OCI-LY3 (cell line): ENCODE data around the gene KRT81.
"Not testable (repeated sequence)": the region's sequence is repeated elsewhere in the genome, so short reads cannot be mapped to it uniquely, and the experiment has no call there.

Experiments used
- H2AFZ ChIP-seq: fragments of 200-600, 300-600 bp; shearing (Covaris generic); 2 replicates; pipeline ENCODE4 v1.6.0; 2014; ENCODE audit warnings: antibody characterized with exemption, low read depth, low read length
- H3K27ac ChIP-seq: fragments of 200-600, 300-600 bp; sonication (generic); 2 replicates; pipeline ENCODE4 v1.5.1; 2014; ENCODE audit warnings: mild to moderate bottlenecking, low read length, moderate library complexity, mixed read lengths
- H3K27me3 ChIP-seq: fragments of 200-600, 300-600 bp; sonication (generic); 2 replicates; pipeline ENCODE4 v1.6.1; 2014; ENCODE audit warnings: low read depth, low read length, mixed read lengths
- H3K36me3 ChIP-seq: fragments of 200-600, 300-600 bp; sonication (generic); replicated peaks from 2 replicates; pipeline ENCODE3; 2014; ENCODE audit warnings: low read depth, low read length, mixed read lengths
- H3K4me1 ChIP-seq: fragments of 300-600, 200-600 bp; sonication (generic); 2 replicates; pipeline ENCODE4 v1.6.1; 2014; ENCODE audit warnings: low read length, mixed read lengths
- H3K4me2 ChIP-seq: fragments of 200-600, 300-600 bp; sonication (generic); 2 replicates; pipeline ENCODE4 v1.6.1; 2014; ENCODE audit warnings: low read length, mixed read lengths
- H3K4me3 ChIP-seq: fragments of 300-600, 200-600 bp; sonication (generic); 2 replicates; pipeline ENCODE4 v1.5.1; 2014; ENCODE audit warnings: antibody characterized with exemption, mild to moderate bottlenecking, low read length, moderate library complexity
- H3K79me2 ChIP-seq: fragments of 300-600, 200-600 bp; shearing (Covaris generic); 2 replicates; pipeline ENCODE4 v1.6.1; 2014; ENCODE audit warnings: mild to moderate bottlenecking, low read length, mixed read lengths
- H3K9ac ChIP-seq: fragments of 300-600, 200-600 bp; shearing (Covaris generic); 2 replicates; pipeline ENCODE4 v1.6.0; 2014; ENCODE audit warnings: mild to moderate bottlenecking, low read length, moderate library complexity
- H3K9me3 ChIP-seq: fragments of 200-600, 300-600 bp; shearing (Covaris generic); 2 replicates; pipeline ENCODE4 v1.6.1; 2014; ENCODE audit warnings: low read length, mixed read lengths; ENCODE audit not compliant: insufficient read depth
- H4K20me1 ChIP-seq: fragments of 200-600, 300-600 bp; sonication (generic); 2 replicates; pipeline ENCODE4 v1.6.1; 2016; ENCODE audit warnings: low read length, mixed read lengths; ENCODE audit not compliant: insufficient read depth
- EZH2phosphoT487 ChIP-seq: fragments of 200-600 bp; shearing (Covaris generic); IDR thresholded peaks from 2 replicates; pipeline ENCODE4 v1.6.1; 2018; ENCODE audit warnings: antibody characterized with exemption, mixed run types, low read depth
- TF ChIP-seq, protein P1 (sequence below): fragments of 200-600, 300-600 bp; sonication (generic); IDR thresholded peaks from 2 replicates; pipeline ENCODE4 v1.5.1; 2014; ENCODE audit warnings: antibody characterized with exemption, low read length, low read depth

KRT81 gene

DNA sequence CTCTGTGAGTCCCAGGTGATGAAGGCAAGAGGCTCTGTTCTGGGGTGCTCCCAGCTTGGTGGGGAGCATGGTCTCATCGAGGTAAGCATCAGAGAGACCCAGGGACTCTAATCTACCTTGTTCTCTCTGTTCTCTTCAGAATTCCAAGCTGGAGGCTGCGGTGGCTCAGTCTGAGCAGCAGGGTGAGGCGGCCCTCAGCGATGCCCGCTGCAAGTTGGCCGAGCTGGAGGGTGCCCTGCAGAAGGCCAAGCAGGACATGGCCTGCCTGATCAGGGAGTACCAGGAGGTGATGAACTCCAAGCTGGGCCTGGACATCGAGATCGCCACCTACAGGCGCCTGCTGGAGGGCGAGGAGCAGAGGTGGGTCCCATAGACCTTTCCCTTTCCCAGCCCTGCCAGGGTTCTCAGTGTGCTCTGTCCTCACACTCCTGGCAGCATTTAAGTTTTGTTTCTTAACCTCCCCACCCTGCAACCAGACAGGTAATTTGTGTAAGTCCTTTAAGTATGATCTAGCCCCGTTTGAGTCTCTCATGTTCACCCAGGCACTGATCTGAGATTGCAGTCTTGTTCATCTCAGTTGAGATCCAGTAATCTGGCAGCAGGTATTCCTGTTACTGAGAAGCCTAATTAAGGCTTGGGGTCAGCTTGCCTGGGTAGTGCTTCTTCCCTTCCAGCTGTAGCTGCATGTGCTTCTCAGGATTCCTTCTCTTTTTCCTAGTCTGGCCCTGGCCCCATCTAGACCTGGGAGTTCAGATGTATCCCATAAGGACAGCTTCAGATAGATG, 14.8 kb upstream of the KRT81 start:
- Histone ChIP-seq H3K4me3 (no peak overlapping the region), H3K4me2 (no peak overlapping the region), H3K27ac (no peak overlapping the region), H3K79me2 (no peaks in the 10 kb centered on the region), H3K9ac (no peak overlapping the region), H3K36me3 (no peaks in the 10 kb centered on the region), H3K9me3 (no peaks in the 10 kb centered on the region), H2AFZ (no peak overlapping the region), H3K4me1 (no peaks in the 10 kb centered on the region), H3K27me3 (peaks cover 9% of the 10 kb centered on the region; the same call in 1 of the 2 replicates), H4K20me1 (no peaks in the 10 kb centered on the region)
- TF ChIP-seq, protein P1, sequence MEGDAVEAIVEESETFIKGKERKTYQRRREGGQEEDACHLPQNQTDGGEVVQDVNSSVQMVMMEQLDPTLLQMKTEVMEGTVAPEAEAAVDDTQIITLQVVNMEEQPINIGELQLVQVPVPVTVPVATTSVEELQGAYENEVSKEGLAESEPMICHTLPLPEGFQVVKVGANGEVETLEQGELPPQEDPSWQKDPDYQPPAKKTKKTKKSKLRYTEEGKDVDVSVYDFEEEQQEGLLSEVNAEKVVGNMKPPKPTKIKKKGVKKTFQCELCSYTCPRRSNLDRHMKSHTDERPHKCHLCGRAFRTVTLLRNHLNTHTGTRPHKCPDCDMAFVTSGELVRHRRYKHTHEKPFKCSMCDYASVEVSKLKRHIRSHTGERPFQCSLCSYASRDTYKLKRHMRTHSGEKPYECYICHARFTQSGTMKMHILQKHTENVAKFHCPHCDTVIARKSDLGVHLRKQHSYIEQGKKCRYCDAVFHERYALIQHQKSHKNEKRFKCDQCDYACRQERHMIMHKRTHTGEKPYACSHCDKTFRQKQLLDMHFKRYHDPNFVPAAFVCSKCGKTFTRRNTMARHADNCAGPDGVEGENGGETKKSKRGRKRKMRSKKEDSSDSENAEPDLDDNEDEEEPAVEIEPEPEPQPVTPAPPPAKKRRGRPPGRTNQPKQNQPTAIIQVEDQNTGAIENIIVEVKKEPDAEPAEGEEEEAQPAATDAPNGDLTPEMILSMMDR = peak; percentile 45
- no peak for TF ChIP-seq EZH2phosphoT487

DNA sequence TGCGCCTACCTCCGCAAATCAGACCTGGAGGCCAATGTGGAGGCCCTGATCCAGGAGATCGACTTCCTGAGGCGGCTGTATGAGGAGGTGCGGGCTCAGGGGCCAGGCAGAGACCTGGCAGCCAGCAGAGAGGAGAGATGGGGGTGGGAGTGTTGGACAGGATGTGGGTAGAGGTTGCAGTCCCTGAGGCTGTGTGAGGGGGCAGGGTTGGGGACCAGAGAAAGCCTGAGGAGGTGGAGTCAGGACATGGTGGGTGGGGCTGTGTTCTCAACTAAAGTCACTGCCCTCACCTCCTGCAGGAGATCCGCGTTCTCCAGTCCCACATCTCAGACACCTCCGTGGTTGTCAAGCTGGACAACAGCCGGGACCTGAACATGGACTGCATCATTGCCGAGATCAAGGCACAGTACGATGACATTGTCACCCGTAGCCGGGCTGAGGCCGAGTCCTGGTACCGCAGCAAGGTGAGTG, 13.6 kb upstream of the KRT81 start:
- not testable (repeated sequence) for H3K27me3 ChIP-seq, H3K4me3 ChIP-seq, H3K9ac ChIP-seq, H3K36me3 ChIP-seq, H4K20me1 ChIP-seq, H3K79me2 ChIP-seq, H2AFZ ChIP-seq, H3K27ac ChIP-seq, H3K4me2 ChIP-seq, H3K9me3 ChIP-seq, H3K4me1 ChIP-seq

DNA sequence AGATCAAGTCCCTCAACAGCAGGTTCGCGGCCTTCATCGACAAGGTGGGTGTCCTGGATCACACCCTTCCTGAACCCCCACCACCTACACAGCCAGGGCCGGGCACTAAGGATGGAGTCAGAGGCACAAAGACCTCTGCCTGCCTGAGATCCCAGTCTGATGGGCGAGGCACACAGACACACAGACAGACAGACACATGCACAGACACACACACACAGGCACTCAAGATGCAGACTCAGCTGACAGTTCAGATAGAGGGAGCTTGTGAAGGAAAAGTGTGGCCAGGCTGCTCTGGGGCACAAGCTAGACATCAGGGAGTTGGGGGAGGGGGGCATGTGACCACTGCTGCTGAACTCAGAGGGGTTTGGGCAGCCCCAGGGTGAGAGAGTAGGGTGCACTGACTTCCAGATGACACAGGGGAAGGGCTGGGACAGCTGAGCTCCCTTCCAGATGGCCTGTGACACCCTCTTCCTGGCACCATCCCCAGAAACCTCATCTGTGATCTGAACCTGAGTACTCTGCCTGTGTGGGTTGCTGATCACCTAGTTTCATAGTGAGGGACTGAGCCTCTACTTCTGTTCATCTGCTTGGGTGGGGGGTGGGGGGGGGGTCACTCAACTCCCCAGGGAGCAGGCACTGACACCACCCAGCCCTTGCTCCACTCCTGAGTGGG, 11.0 kb upstream of the KRT81 start:
- not testable (repeated sequence) for H2AFZ ChIP-seq, H3K36me3 ChIP-seq, H3K4me3 ChIP-seq, H3K9ac ChIP-seq, H3K4me1 ChIP-seq, H3K79me2 ChIP-seq, H3K9me3 ChIP-seq, H3K4me2 ChIP-seq, H3K27ac ChIP-seq, H4K20me1 ChIP-seq
- H3K27me3 ChIP-seq = peaks cover 28% of the 10 kb centered on the region; the same call in 1 of the 2 replicates

DNA sequence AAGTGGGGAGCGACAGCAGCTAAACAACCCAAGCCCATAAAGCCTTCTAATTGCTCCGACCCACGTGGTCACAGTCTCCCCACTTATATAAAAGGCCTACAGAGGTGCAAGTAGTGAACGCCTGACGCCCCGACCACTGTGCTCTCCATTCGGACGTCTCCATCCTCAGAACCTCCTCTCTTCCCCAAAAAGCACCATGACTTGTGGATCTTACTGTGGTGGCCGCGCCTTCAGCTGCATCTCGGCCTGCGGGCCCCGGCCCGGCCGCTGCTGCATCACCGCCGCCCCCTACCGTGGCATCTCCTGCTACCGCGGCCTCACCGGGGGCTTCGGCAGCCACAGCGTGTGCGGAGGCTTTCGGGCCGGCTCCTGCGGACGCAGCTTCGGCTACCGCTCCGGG, 10.4 kb upstream of the KRT81 start:
- not testable (repeated sequence) for H3K4me1 ChIP-seq, H2AFZ ChIP-seq, H4K20me1 ChIP-seq, H3K36me3 ChIP-seq, H3K9me3 ChIP-seq, H3K9ac ChIP-seq, H3K4me3 ChIP-seq, H3K27ac ChIP-seq, H3K4me2 ChIP-seq, H3K79me2 ChIP-seq
- H3K27me3 ChIP-seq = peaks cover 32% of the 10 kb centered on the region

DNA sequence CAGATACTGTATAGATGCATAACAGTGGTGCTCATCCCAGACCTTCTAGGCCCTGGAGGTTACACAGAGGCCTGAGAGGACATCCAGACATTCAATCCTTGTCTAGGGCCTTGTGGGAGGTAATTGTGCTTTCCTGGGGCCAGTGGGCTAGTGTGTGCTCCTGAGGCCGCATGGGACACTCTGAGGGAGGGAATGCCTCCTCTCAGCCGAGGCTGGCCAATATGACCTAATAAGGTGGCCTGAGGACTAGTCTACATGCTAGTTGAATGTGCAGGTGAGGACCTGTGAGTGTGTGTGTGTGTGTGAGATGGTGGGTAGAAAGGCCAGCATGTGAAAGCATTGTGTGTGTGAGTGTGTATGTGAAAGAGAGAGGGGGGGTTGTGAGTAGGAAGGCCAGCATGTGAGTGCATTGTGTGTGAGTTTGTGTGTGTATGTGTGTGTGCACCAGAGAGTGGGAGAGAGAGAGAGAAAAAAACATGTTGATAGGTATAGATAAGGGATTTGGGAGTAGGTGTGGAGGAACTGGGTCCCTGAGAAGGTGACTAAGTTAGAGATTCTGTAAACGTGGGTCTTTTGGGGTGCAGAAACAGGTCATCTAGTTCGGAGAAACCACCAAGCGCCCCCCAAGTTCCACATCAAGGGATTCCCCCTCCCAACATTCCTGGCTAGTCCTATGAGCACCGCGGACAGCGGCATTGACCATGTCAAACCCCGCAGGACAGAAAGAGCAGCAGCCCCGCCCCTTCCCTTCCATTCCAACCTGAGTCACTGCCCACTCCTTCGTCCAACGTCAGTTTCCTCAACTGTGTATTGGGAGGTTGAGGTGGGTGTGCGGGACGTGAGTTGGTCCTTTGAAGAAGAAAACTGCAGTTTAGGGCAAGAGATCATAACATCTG, 9.7 kb upstream of the KRT81 start:
- H3K4me3 ChIP-seq = no peak overlapping the region
- H3K27ac ChIP-seq = no peak overlapping the region
- H2AFZ ChIP-seq = no peak overlapping the region
- H3K9me3 ChIP-seq = no peaks in the 10 kb centered on the region
- H3K9ac ChIP-seq = no peak overlapping the region
- no peaks in the 10 kb centered on the region for H3K36me3 ChIP-seq
- H3K79me2 ChIP-seq = no peaks in the 10 kb centered on the region
- H3K4me1 ChIP-seq = no peaks in the 10 kb centered on the region
- no peaks in the 10 kb centered on the region for H4K20me1 ChIP-seq
- H3K27me3 ChIP-seq = peaks cover 29% of the 10 kb centered on the region
- TF ChIP-seq, protein P1 = no peak
- no peak overlapping the region for H3K4me2 ChIP-seq
